Testis (tissue), 2 donors: ENCODE measurements around the gene FEN1.

ENCODE experiments used
- CTCF ChIP-seq, 3 experiments: fragments of 450-650 bp in 2 of 3; fragments of 200-600 bp in 1 of 3; sonication (generic) in 1 of 3; IDR thresholded peaks; one replicate each; pipeline ENCODE4 v1.5.1; 2016 to 2019; ENCODE audit warnings: antibody characterized with exemption in 3 of 3, mild to moderate bottlenecking in 2 of 3, moderate library complexity in 1 of 3
- POLR2A ChIP-seq: fragments of 450-650 bp; IDR thresholded peaks from one replicate; pipeline ENCODE4 v1.6.1; 2017; ENCODE audit warnings: antibody characterized with exemption, mild to moderate bottlenecking, moderate library complexity

GRCh38 chr11:61811831-61812230 lies 19.1 kb downstream of the FEN1 start:
- TF ChIP-seq CTCF (IDR thresholded peaks at IDR 0.05) (no peak), POLR2A (no peak)
